ENCODE results near the gene ADAD2.

Gene ADAD2

DNA sequence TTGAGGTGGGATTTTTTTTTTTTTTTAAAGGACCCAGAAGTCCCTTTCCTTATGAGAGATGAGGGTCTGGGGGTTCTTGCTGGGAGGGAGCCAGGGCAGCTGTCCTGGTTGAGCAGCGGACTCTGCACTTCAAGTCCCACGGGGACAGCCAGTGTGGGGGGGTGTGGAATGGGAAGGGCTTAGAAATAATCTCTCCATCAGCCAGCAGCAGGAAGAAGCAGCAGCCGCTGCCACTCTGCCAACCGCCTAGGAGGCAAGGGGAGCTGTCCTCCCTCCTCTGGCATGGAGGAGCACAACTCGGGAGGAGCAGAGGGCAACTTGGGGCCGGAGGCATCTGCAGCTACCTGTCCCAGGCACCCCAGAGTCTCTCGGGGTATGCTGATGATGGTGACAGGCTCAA lies 49.0 kb downstream of the ADAD2 start, which contains the start of gene KCNG4:
KCNG4 (minus strand) TSS at position 104 of the 400 bp plus-strand sequence. CDS start 2,527 bp downstream, outside the sequence.
- H3K18ac ChIP-seq (ENCODE audit: low read length): no peak within 1 kb of the TSS
- H2BK12ac ChIP-seq (ENCODE audit: low read length): no peak within 1 kb of the TSS
- no peaks in the 10 kb centered on the region for H3K27me3 ChIP-seq (ENCODE audit: insufficient read depth, low read length)
- H3K36me3 ChIP-seq (ENCODE audit: control insufficient read depth in 1 of 2, insufficient read depth in 2 of 2, low read length in 2 of 2): no peaks in the 10 kb centered on the region
- no peak within 1 kb of the TSS for H2AFZ ChIP-seq (ENCODE audit: insufficient read depth, low read length, poor library complexity)
- H3K27ac ChIP-seq (ENCODE audit: low read depth, low read length): no peak within 1 kb of the TSS
- DNase-seq: no peak
- H4K8ac ChIP-seq (ENCODE audit: low read depth, low read length): no peak within 1 kb of the TSS
- no peak within 1 kb of the TSS for H3K4me3 ChIP-seq (ENCODE audit: low read depth, low read length)
- H4K12ac ChIP-seq (ENCODE audit: low read depth, low read length): no peak within 1 kb of the TSS
- no CpG with 5 or more reads among the region's 7 CpGs for WGBS (ENCODE audit: extremely low coverage, insufficient coverage, insufficient read length)
- H2BK5ac ChIP-seq (ENCODE audit: low read depth, low read length, poor library complexity): no peak within 1 kb of the TSS
- no peak within 1 kb of the TSS for H2BK120ac ChIP-seq (ENCODE audit: insufficient read depth, low read length, poor library complexity)
- no peak within 1 kb of the TSS for H3K23ac ChIP-seq (ENCODE audit: low read length)
- H3K14ac ChIP-seq (ENCODE audit: low read length): no peak within 1 kb of the TSS
- H3K9me3 ChIP-seq (ENCODE audit: insufficient read depth, low read depth, low read length): no peaks in the 10 kb centered on the region
- H3K79me1 ChIP-seq (ENCODE audit: low read length): no peaks in the 10 kb centered on the region
- no peak within 1 kb of the TSS for H3K4me2 ChIP-seq (ENCODE audit: low read length)
- no peaks in the 10 kb centered on the region for H3K79me2 ChIP-seq (ENCODE audit: control insufficient read depth, insufficient read depth, low read length, poor library complexity)
- H3K4ac ChIP-seq (ENCODE audit: low read depth, low read length): no peak within 1 kb of the TSS
- no peak within 1 kb of the TSS for H2AK5ac ChIP-seq (ENCODE audit: low read length)
- no peak within 1 kb of the TSS for H3K9ac ChIP-seq (ENCODE audit: low read length)
- H3K4me1 ChIP-seq (ENCODE audit: control insufficient read depth in 1 of 2, insufficient read depth in 2 of 2, low read length in 2 of 2): no peaks in the 10 kb centered on the region
- no peak within 1 kb of the TSS for H4K91ac ChIP-seq (ENCODE audit: low read depth, low read length)

DNA sequence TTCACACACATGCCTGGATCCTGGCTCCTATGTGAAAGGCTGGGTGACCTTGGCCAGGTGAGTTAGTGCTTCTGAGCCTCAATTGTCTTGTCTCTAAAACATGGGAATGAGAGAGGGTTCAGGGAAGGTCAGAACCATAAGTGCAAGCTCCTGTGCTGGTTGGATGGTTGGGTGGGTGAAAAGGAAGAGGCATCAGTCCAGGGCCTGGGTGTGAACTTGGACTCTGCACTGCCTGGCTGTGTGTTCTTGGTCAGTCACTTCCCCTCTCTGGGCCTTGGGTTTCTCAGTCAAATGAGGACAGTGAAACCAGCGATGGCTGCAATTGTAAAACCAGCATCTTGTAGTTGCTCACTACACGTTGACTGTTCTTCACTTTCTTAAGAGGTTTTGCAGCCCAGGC lies 49.5 kb downstream of the ADAD2 start:
- Histone ChIP-seq H3K4me3 (ENCODE audit: low read depth, low read length) (no peak overlapping the region), H3K79me2 (ENCODE audit: control insufficient read depth, insufficient read depth, low read length, poor library complexity) (no peaks in the 10 kb centered on the region), H3K79me1 (ENCODE audit: low read length) (no peaks in the 10 kb centered on the region), H3K4ac (ENCODE audit: low read depth, low read length) (no peak overlapping the region), H2AFZ (ENCODE audit: insufficient read depth, low read length, poor library complexity) (no peak overlapping the region), H3K9me3 (ENCODE audit: insufficient read depth, low read depth, low read length) (no peaks in the 10 kb centered on the region), H2BK12ac (ENCODE audit: low read length) (no peak overlapping the region), H3K14ac (ENCODE audit: low read length) (no peak overlapping the region), H3K18ac (ENCODE audit: low read length) (no peak overlapping the region), H3K36me3 (ENCODE audit: control insufficient read depth in 1 of 2, insufficient read depth in 2 of 2, low read length in 2 of 2) (no peaks in the 10 kb centered on the region), H4K91ac (ENCODE audit: low read depth, low read length) (no peak overlapping the region), H3K4me1 (ENCODE audit: control insufficient read depth in 1 of 2, insufficient read depth in 2 of 2, low read length in 2 of 2) (peaks cover 0 to 1% of the 10 kb centered on the region in 2 experiments), H2BK120ac (ENCODE audit: insufficient read depth, low read length, poor library complexity) (no peak overlapping the region), H3K27ac (ENCODE audit: low read depth, low read length) (no peak overlapping the region), H2AK5ac (ENCODE audit: low read length) (no peak overlapping the region), H3K27me3 (ENCODE audit: insufficient read depth, low read length) (no peaks in the 10 kb centered on the region), H4K12ac (ENCODE audit: low read depth, low read length) (no peak overlapping the region), H2BK5ac (ENCODE audit: low read depth, low read length, poor library complexity) (no peak overlapping the region), H3K4me2 (ENCODE audit: low read length) (no peak overlapping the region), H4K8ac (ENCODE audit: low read depth, low read length) (no peak overlapping the region), H3K9ac (ENCODE audit: low read length) (no peak overlapping the region), H3K23ac (ENCODE audit: low read length) (no peak overlapping the region)
- no CpG with 5 or more reads among the region's 2 CpGs for WGBS (ENCODE audit: extremely low coverage, insufficient coverage, insufficient read length)
- DNase-seq: no peak

DNA sequence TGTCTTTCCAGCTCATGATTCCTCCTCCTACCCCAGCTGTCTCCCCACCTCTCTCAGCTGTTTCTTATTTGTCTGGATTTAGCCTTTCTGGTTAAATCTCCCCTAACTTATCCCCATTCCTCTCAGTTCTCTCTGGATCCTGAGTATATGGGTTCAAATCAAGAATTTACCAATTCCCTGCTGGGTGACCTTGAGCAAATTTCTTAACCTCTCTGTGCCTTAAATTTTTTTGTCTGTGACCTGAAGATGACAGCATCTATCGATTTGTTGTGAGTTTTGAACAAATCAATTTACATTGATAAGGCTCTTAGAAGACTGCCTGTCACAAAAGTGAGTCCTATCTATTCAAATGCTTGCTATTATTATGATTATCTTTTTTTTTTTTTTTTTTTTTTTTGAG lies 50.8 kb downstream of the ADAD2 start:
- H3K36me3 ChIP-seq (ENCODE audit: control insufficient read depth in 1 of 2, insufficient read depth in 2 of 2, low read length in 2 of 2): no peaks in the 10 kb centered on the region
- H2AK5ac ChIP-seq (ENCODE audit: low read length): no peak overlapping the region
- no peak for DNase-seq
- H2BK120ac ChIP-seq (ENCODE audit: insufficient read depth, low read length, poor library complexity): no peak overlapping the region
- no peak overlapping the region for H3K14ac ChIP-seq (ENCODE audit: low read length)
- no peak overlapping the region for H3K4me2 ChIP-seq (ENCODE audit: low read length)
- no peaks in the 10 kb centered on the region for H3K79me2 ChIP-seq (ENCODE audit: control insufficient read depth, insufficient read depth, low read length, poor library complexity)
- H4K8ac ChIP-seq (ENCODE audit: low read depth, low read length): no peak overlapping the region
- H3K4me3 ChIP-seq (ENCODE audit: low read depth, low read length): no peak overlapping the region
- H2AFZ ChIP-seq (ENCODE audit: insufficient read depth, low read length, poor library complexity): no peak overlapping the region
- no peak overlapping the region for H4K12ac ChIP-seq (ENCODE audit: low read depth, low read length)
- H3K4me1 ChIP-seq (ENCODE audit: control insufficient read depth in 1 of 2, insufficient read depth in 2 of 2, low read length in 2 of 2): peaks cover 0 to 4% of the 10 kb centered on the region in 2 experiments
- H3K23ac ChIP-seq (ENCODE audit: low read length): no peak overlapping the region
- no peak overlapping the region for H2BK5ac ChIP-seq (ENCODE audit: low read depth, low read length, poor library complexity)
- H4K91ac ChIP-seq (ENCODE audit: low read depth, low read length): no peak overlapping the region
- no peak overlapping the region for H3K4ac ChIP-seq (ENCODE audit: low read depth, low read length)
- no peak overlapping the region for H3K9ac ChIP-seq (ENCODE audit: low read length)
- H3K27ac ChIP-seq (ENCODE audit: low read depth, low read length): no peak overlapping the region
- WGBS (ENCODE audit: extremely low coverage, insufficient coverage, insufficient read length): no CpG with 5 or more reads among the region's 1 CpG
- no peaks in the 10 kb centered on the region for H3K9me3 ChIP-seq (ENCODE audit: insufficient read depth, low read depth, low read length)
- no peak overlapping the region for H2BK12ac ChIP-seq (ENCODE audit: low read length)
- H3K27me3 ChIP-seq (ENCODE audit: insufficient read depth, low read length): no peaks in the 10 kb centered on the region
- H3K18ac ChIP-seq (ENCODE audit: low read length): no peak overlapping the region
- no peaks in the 10 kb centered on the region for H3K79me1 ChIP-seq (ENCODE audit: low read length)

DNA sequence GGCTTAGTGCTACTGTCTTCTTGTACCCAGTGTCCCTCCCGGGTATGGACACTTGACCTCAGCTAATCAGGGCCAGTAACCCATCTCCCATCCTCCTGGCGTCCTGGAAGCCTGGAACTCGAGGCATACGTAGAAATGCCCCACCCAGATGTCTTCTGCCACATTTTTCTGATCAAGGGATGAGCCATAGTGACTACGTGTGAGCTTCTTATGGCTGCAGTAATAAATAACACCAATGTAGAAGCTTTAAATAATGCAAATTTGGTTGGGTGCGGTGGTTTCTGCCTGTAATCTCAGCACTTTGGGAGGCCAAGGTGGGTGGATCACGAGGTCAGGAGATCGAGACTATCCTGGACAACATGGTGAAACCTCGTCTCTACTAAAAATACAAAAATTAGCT lies 51.9 kb downstream of the ADAD2 start:
- Histone ChIP-seq H3K27me3 (ENCODE audit: insufficient read depth, low read length) (no peaks in the 10 kb centered on the region), H2BK5ac (ENCODE audit: low read depth, low read length, poor library complexity) (no peak overlapping the region), H3K23ac (ENCODE audit: low read length) (no peak overlapping the region), H3K79me1 (ENCODE audit: low read length) (no peaks in the 10 kb centered on the region), H3K4me3 (ENCODE audit: low read depth, low read length) (no peak overlapping the region), H4K12ac (ENCODE audit: low read depth, low read length) (no peak overlapping the region), H4K8ac (ENCODE audit: low read depth, low read length) (no peak overlapping the region), H3K14ac (ENCODE audit: low read length) (no peak overlapping the region), H3K4me2 (ENCODE audit: low read length) (no peak overlapping the region), H3K18ac (ENCODE audit: low read length) (no peak overlapping the region), H3K9me3 (ENCODE audit: insufficient read depth, low read depth, low read length) (no peaks in the 10 kb centered on the region), H2BK120ac (ENCODE audit: insufficient read depth, low read length, poor library complexity) (no peak overlapping the region), H3K4ac (ENCODE audit: low read depth, low read length) (no peak overlapping the region), H3K4me1 (ENCODE audit: control insufficient read depth in 1 of 2, insufficient read depth in 2 of 2, low read length in 2 of 2) (peaks cover 0 to 4% of the 10 kb centered on the region in 2 experiments), H3K79me2 (ENCODE audit: control insufficient read depth, insufficient read depth, low read length, poor library complexity) (no peaks in the 10 kb centered on the region), H2BK12ac (ENCODE audit: low read length) (no peak overlapping the region), H2AK5ac (ENCODE audit: low read length) (no peak overlapping the region), H3K36me3 (ENCODE audit: control insufficient read depth in 1 of 2, insufficient read depth in 2 of 2, low read length in 2 of 2) (no peaks in the 10 kb centered on the region), H4K91ac (ENCODE audit: low read depth, low read length) (no peak overlapping the region), H2AFZ (ENCODE audit: insufficient read depth, low read length, poor library complexity) (no peak overlapping the region), H3K9ac (ENCODE audit: low read length) (no peak overlapping the region), H3K27ac (ENCODE audit: low read depth, low read length) (no peak overlapping the region)
- DNase-seq: no peak
- WGBS (ENCODE audit: extremely low coverage, insufficient coverage, insufficient read length): no CpG with 5 or more reads among the region's 9 CpGs
